HCT116 (cell line): ENCODE measurements around the gene CYREN.

Source experiments
- EZH2 ChIP-seq: fragments of 200-600 bp; sonication (generic); IDR thresholded peaks from 2 replicates; pipeline ENCODE4 v1.6.1; 2017; ENCODE audit warnings: antibody characterized with exemption, mixed run types
- RAD21 ChIP-seq: IDR thresholded peaks from 2 replicates; pipeline ENCODE4 v1.6.1; 2012; ENCODE audit warnings: low read depth, mild to moderate bottlenecking

DNA sequence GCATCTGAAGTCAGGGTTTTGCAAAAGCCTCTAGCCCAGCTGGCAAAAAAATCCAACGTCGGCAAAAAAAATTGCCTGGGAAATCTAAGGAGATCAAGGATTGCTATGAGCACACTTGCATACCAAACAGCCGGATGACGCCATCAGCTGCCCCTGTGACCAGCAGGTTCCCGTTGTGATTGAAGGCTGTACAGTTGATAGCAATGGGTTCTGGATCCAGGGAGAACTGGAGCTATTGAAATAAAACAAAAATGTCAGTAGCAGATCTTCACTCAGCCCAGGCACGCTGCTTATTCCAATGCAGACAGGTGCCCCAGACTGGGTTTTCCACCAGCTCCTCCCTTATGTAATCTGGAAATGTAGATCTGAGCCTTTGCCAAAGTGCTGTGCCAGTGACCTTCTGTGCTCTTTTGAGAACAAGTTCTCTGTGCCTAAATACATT is 18.7 kb upstream of the CYREN start:
- no peak for TF ChIP-seq EZH2
- TF ChIP-seq RAD21, result no peak
